A673 (cell line): ENCODE measurements around the gene EXOC4. TPM values are rescaled to one million over a fixed set of nuclear protein-coding genes. Genes with fewer than 3 reads are reported as not detected.

Source experiments
- BruUV-seq: library from RNA; stranded (reverse); fragments of 400-500 nt; replicated peaks from 2 replicates; lab custom pipeline; 2021; lab: Mats Ljungman, UMichigan
- CTCF ChIA-PET: fragments of 300-600 bp; sonication (Branson Sonifier 250); formaldehyde crosslinking; loops from one replicate; lab custom pipeline; 2022; ENCODE audit warnings: antibody characterized with exemption; lab: Charles Lee
- POLR2A ChIA-PET: fragments of 300-600 bp; sonication (Branson Sonifier 250); formaldehyde crosslinking; loops from one replicate; lab custom pipeline; 2022; ENCODE audit warnings: antibody characterized with exemption; ENCODE audit not compliant: low non-redundant PET; lab: Charles Lee
- DNase-seq: peaks from one replicate; pipeline ENCODE4 v3.0.0-alpha.2; 2015; ENCODE audit warnings: low spot score
- H3K27ac ChIP-seq: fragments of 200-600 bp; sonication (generic); 2 replicates; pipeline ENCODE4 v1.5.1; 2016; ENCODE audit warnings: mixed run types, low read depth, mild to moderate bottlenecking, mixed read lengths, antibody characterized with exemption, low read length; ENCODE audit not compliant: poor library complexity, severe bottlenecking
- H3K27me3 ChIP-seq: fragments of 200-600 bp; sonication (generic); replicated peaks from 2 replicates; pipeline ENCODE4 v1.6.1; 2017; ENCODE audit warnings: mixed run types, low read depth, mild to moderate bottlenecking, mixed read lengths, antibody characterized with exemption, low read length; ENCODE audit not compliant: insufficient read depth, poor library complexity
- H3K36me3 ChIP-seq: fragments of 200-600 bp; sonication (generic); 2 replicates; pipeline ENCODE4 v1.6.1; 2016; ENCODE audit warnings: mixed run types, mild to moderate bottlenecking, mixed read lengths, antibody characterized with exemption, low read length; ENCODE audit not compliant: insufficient read depth, poor library complexity, severe bottlenecking
- H3K4me1 ChIP-seq: fragments of 200-600 bp; sonication (generic); 2 replicates; pipeline ENCODE4 v1.6.1; 2017; ENCODE audit warnings: mixed run types, mild to moderate bottlenecking, mixed read lengths, antibody characterized with exemption, low read length; ENCODE audit not compliant: insufficient read depth, poor library complexity, severe bottlenecking
- H3K4me3 ChIP-seq: fragments of 200-600 bp; sonication (generic); 2 replicates; pipeline ENCODE4 v1.5.1; 2016; ENCODE audit warnings: low read depth, mixed run types, mild to moderate bottlenecking, mixed read lengths, low read length; ENCODE audit not compliant: poor library complexity, severe bottlenecking
- H3K9me3 ChIP-seq: fragments of 200-600 bp; sonication (generic); 2 replicates; pipeline ENCODE4 v1.6.1; 2016; ENCODE audit warnings: mixed run types, low read depth, mild to moderate bottlenecking, mixed read lengths, antibody characterized with exemption, low read length; ENCODE audit not compliant: poor library complexity, severe bottlenecking
- CTCF ChIP-seq: fragments of 300-800, 200-600 bp; sonication (generic); conservative IDR thresholded peaks from 2 replicates; pipeline ENCODE4 v1.5.1; 2017; ENCODE audit warnings: low read depth, mild to moderate bottlenecking, antibody characterized with exemption, low read length, moderate library complexity, mixed read lengths
- EZH2 ChIP-seq: fragments of 200-600 bp; sonication (generic); IDR thresholded peaks from 2 replicates; pipeline ENCODE4 v1.6.1; 2017; ENCODE audit warnings: borderline replicate concordance, low read depth, mild to moderate bottlenecking, mixed read lengths, antibody characterized with exemption, low read length; ENCODE audit not compliant: poor library complexity, severe bottlenecking
- intact Hi-C: fragments of 100-400 bp; cut with micrococcal nuclease; formaldehyde crosslinking; loops from one replicate; pipeline ENCODE4 v1.10.0; 2022; ENCODE audit not compliant: unreplicated experiment
- total RNA-seq: library from RNA; stranded (reverse); gene quantifications from 2 replicates; pipeline ENCODE4 v1.2.3, GENCODE V29; 2021

The EXOC4 gene
- total RNA-seq, 1 experiment from 2014 or later: 66.1 TPM

- BruUV-seq: no TSS peak
- intact Hi-C loops: no loop called here
- TF ChIP-seq EZH2 (no peak), CTCF (no peak)
- POLR2A ChIA-PET: no interaction called here
- Histone ChIP-seq H3K4me3 (no peak overlapping the region), H3K9me3 (no peaks in the 10 kb centered on the region), H3K4me1 (no peaks in the 10 kb centered on the region), H3K27me3 (no peaks in the 10 kb centered on the region), H3K27ac (no peak overlapping the region), H3K36me3 (no peaks in the 10 kb centered on the region)
- CTCF ChIA-PET: no interaction called here
- DNase-seq: no peak
Measured at GRCh38 chr7:134028853-134029252, 776.0 kb downstream of the EXOC4 start.

- H3K27ac ChIP-seq: no peak overlapping the region
- no peak for TF ChIP-seq EZH2
- no peak for TF ChIP-seq CTCF
- H3K9me3 ChIP-seq: no peaks in the 10 kb centered on the region
- H3K27me3 ChIP-seq: no peaks in the 10 kb centered on the region
- BruUV-seq: no TSS peak
- H3K36me3 ChIP-seq: no peaks in the 10 kb centered on the region
- intact Hi-C loops: no loop called here
- DNase-seq: no peak
- CTCF ChIA-PET: interaction anchor here (0.7 kb wide), 1 partner anchor 389 kb away, joined by 4 read pairs; no protein-coding TSS in a partner anchor
- H3K4me1 ChIP-seq: no peaks in the 10 kb centered on the region
- H3K4me3 ChIP-seq: no peak overlapping the region
- POLR2A ChIA-PET: no interaction called here
Measured at GRCh38 chr7:134029743-134030142, 776.9 kb downstream of the EXOC4 start.

GRCh38 chr7:134030460-134030865 is 777.6 kb downstream of the EXOC4 start:
- H3K9me3 ChIP-seq: no peaks in the 10 kb centered on the region
- no peak for DNase-seq
- H3K27me3 ChIP-seq: no peaks in the 10 kb centered on the region
- TF ChIP-seq EZH2: no peak
- TF ChIP-seq CTCF: no peak
- no TSS peak for BruUV-seq
- no peaks in the 10 kb centered on the region for H3K36me3 ChIP-seq
- ChIA-PET POLR2A (no interaction called here), CTCF (interaction anchor here (0.7 kb wide), 1 partner anchor 388 kb away, joined by 4 read pairs; no protein-coding TSS in a partner anchor)
- H3K4me1 ChIP-seq: no peaks in the 10 kb centered on the region
- H3K4me3 ChIP-seq: no peak overlapping the region
- intact Hi-C loops: no loop called here
- no peak overlapping the region for H3K27ac ChIP-seq
